NCI-H2196 (cell line): ENCODE results near the gene TMCC1.
"Not testable (repeated sequence)": the region's sequence is repeated elsewhere in the genome, so short reads cannot be mapped to it uniquely, and the experiment has no call there.

Experiments used
- DNase-seq: peaks from one replicate; lab custom pipeline; 2025; ENCODE audit not compliant: unreplicated experiment; lab: John Stamatoyannopoulos, UW

TMCC1 gene

DNA sequence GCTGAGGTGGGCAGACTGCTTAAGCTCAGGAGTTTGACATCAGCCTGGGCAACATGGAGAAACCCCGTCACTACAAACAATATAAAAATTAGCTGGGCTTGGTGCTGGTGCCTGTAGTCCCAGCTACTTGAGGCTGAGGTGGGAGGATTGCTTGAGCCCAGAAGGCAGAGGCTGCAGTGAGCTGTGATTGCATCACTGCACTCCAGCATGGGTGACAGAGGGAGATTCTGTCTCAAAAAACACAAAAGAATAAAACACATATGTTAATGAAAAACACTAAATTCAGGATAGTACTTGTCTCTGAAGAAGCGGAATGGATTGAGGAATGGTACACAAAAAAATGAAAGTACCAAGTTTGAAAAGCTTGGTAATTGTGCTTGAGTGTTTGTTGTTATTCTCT lies 159.1 kb downstream of the TMCC1 start:
- no peak for DNase-seq

DNA sequence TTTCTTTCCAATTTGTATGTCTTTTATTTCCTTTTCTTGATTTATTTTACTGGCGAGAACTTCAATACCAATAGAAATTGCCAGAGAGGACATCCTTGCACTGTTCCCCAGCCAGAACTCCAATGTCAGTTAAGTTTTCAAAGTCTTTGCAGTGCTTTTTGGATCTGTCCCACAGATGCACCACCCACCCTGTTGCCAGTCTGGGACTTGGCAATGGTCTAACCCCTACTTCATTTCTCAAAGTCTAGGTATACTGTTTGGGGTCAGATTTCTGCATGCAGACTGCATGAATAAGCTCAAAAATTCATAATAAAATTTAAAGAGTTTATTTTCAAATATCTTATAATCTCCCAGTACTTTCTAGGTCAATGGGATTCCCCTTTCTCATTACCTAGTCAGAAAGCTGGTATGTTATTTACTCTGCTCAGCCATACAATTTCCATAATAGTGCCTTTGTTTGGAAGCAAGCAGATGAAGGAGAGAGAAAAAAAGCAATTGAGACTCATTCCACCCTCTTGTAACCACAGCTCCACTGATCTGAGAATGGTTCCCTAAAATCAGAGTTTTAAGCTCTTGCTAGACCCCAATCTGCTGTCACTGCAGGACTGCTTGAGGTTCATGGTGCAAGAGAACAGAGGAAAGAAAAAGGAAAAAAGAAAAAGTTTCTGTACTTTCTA lies 161.2 kb downstream of the TMCC1 start:
- no peak for DNase-seq

DNA sequence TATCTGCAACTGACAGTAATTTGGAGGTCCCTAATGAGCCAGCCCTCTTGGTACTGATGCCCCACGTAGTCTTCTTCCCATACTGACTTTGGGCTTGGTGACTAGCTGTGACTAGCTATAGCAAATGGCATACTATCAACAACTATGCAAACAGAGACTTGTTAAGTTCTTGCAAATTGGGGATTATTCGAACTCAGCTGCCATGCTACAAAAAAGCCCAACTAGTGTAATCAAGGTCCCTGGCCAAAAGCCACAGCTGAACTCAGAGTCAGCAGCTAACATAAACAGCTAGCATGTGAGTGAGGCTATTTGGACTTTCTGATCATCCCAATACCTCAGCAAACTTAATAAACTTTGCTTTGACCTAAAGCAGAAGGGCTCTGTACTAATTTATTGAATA lies 165.8 kb downstream of the TMCC1 start:
- no peak for DNase-seq

DNA sequence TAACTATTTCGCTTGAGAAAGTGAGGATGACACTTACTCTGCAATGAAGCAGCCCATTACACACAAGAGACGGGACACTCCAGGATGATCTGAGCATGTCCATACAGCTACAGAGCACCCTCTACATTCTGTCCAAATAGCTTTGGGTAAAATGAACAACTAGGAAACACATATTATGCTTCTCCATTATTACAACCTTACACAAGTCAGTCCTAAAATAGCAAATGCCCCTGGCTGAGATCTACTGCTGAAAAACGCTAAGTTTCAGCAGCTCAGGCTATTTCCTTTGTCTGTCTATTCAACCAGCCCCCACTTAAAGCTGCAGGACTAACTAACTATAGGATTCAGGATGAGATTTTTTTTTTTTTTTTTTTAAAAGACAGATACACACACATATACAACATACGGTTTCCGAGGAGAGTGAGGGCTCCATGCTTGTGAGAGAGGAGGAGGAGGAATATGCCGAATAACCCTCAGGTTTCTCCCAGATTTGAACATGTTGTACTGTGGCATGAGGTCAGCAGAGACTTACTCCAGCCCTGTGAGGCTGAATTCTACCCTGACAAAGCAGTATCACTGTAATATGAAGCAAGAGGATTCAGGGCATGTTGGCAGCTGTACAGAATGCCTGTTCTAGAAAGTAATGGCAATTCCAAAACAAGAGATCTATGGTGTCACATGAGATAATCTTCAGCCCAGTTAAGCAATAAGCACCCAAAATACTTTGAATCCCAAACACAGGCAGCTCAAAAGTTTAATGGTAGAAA lies 169.8 kb downstream of the TMCC1 start:
- DNase-seq: peak; percentile 51

DNA sequence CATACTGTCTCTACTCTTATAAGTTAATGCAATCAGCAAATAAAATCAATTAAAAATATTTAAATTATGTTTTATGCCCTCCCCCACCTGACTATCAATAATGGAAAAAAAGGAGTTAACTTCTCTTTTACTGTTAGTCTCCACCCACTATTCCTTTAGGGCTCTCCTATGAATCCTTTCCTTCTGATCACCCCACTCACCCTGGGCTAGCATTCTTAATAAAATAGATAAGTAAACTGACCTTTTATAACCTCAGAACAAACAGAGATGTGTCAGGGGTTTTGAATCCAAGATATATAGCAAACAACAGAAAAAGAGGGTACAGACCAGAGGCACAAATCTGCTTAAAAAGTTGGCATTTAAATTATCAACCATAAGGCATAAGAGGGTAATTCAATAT lies 171.0 kb downstream of the TMCC1 start:
- no peak for DNase-seq

DNA sequence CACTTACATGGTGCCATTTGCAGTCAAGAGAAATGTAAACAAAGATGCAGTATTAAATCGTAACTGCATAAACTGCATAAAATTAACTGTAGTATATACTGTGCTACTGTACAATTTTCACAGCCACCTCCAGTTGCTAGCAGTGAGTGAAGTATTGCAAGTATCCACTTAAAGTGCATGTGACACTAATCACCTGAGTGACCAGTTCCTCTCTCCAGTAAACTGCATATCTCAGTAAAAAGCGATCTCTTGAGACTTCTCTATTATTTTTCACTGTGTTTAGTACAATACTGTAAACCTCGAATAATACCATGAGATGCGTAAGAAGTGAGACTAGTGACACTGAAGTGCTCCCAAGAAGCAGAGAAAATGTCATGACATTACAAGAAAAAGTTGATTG lies 175.3 kb downstream of the TMCC1 start:
- DNase-seq: no peak

DNA sequence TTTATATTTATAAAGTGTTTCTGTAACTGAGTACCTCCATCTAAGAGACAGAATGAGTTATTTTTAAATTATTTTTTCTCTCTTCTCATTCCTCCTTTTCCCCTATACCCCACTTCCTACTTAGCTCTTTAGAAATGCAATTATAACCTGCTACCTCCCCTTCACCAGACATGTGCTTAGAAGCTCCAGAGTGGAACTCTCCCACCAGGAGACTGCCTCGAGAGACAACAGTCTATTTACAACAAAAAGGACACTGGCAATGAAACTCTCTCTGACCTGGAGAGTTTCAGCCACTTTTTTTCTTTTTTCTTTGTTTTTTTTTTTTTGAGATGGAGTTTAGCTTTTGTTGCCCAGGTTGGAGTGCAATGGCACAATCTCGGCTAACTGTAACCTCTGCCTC lies 177.7 kb downstream of the TMCC1 start:
- no peak for DNase-seq

DNA sequence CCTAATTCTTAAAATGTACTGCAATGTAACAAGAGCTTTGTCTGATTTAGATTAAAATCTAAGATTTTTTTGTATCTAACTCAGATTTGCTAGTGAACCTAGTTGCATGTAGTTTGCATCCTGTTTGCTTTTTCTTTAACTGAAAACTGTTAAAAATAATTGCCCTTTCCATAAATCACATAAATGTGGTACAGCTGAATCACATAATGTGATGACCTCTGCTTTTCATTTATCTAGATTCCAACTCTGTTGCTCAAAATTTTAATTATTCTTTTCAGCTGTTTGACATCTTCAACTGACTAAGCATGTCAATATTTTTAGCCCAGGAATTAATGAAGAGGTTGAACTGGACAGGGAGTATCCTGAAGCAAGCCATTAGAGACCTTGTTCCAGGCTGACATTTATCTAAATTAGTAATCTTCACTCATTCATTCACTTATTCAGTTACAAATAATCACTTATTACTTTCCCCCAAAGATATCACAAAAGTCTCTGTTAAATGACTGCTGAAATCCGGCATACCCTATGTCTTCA lies 185.1 kb downstream of the TMCC1 start:
- DNase-seq: no peak

DNA sequence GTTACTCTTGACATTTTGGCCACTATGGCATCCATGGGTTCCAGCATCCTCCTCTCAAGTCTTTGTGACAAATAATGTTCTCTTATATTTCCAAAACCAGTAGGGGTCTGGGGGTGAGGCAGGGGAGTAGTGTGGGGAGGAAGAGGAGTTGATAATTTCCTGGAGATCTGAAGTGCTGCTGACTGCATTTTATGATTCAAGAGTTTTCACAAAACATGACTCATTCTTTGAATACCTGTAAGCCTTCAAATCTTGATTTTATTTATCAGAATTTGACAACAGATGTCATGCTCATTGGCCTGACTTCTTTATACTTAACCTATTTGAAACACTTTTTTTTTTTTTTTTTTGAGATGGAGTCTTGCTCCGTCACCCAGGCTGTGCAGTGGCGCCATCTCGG lies 188.2 kb downstream of the TMCC1 start:
- DNase-seq: no peak

DNA sequence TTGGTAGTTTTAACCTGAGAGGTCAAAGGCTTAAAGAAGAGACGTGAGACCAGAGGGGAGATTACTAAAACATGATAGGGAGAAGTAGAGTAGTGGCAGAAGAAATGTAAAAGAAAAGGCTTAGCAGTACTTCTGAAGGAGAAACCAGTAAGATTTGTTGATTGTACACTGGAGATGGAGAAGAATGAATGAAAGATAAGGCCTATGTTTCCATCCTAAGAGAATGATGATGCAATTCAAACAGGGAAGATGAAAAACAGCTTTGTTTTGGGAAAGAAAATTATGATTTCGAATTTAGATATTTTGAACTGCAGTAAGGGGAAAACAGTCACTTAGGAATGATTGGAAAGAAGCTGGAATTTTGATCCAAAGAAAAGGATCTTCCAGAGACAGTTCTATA lies 189.6 kb downstream of the TMCC1 start:
- DNase-seq: no peak

DNA sequence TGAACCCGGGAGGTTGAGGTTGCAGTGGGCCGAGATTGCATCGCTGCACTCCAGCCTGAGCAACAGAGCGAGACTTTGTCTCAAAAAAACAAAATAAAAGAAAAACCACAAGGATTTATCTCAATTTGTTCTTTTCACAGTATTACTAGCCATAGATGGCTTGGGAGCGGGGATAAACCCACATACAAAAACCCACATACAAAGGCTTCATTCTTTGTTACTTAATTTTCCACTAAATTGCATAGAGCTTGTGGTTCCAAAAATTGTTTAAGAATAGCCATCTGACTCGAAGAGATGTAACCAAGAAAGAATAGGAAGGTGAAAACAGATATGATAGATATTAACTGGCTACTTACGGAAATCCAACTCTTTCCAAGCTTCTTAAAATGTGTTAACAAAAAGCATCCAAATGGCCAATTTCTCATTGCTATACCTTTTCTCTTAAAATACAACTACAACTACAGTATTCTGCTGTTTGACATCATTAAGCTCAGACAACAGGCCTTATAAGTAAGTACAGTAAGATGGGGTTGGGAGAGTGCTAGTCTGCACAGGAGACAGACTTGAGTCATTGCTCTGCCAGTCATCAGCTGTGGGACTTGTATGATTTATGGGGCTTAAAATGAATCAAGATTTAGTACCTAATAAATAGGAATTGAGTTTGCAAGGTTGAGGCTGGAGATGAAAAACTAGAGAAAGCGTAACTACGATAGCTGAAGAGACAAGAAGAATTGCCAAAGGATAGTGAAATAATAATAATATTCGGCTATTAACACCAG lies 190.4 kb downstream of the TMCC1 start:
- DNase-seq: no peak

DNA sequence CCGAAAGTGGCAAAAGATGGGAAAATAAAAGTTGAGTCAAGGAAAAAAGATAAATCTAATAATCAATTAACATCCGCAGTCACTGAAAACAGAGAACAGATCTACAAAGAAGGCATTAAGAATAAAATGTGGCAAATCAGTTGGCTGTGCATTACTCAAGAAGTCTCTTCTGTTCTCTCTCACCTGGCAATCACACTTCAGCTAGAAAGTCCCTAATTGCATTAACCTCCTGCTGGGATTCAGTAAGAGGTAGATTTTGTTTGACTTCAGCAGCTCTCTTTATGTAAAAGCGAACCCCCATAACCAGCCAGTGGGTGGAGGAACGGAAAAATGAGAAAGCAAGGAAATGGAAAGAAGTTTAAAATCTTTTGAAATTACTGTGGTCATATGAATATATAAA lies 192.3 kb downstream of the TMCC1 start:
- DNase-seq: no peak

DNA sequence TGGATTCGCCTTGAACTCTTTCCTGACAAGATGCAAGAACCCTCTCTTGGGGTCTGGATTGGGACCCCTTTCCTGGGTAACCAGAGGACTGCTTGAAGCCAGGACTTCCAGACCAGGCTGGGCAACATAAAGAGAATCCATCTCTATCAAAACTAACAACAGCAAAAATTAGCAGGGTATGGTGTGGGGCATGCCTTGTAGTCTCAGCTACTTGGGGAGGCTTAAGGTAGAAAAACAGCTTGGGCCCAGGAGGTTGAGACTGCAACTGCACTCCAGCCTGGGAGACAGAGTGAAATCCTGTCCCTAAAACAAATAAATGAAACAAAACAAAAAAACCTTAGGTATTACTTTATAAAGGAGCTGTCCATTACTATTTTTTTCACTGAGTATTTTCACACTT lies 193.9 kb downstream of the TMCC1 start:
- no peak for DNase-seq

DNA sequence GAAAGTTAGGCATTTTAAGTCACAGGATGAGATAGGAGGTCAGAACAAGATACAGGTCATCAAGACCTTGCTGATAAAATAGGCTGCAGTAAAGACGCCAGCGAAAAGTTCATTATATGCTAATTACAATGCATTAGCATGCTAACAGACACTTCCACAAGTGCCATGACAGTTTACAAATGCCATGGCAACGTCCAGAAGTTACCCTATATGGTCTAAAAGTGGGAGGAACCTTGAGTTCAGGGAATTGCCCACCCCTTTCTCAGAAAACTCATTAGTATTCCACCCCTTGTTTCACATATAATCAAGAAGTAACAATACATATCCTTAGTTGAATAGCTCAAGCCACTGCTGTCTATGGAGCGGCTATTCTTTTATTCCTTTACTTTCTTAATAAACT lies 194.3 kb downstream of the TMCC1 start:
- DNase-seq: no peak

DNA sequence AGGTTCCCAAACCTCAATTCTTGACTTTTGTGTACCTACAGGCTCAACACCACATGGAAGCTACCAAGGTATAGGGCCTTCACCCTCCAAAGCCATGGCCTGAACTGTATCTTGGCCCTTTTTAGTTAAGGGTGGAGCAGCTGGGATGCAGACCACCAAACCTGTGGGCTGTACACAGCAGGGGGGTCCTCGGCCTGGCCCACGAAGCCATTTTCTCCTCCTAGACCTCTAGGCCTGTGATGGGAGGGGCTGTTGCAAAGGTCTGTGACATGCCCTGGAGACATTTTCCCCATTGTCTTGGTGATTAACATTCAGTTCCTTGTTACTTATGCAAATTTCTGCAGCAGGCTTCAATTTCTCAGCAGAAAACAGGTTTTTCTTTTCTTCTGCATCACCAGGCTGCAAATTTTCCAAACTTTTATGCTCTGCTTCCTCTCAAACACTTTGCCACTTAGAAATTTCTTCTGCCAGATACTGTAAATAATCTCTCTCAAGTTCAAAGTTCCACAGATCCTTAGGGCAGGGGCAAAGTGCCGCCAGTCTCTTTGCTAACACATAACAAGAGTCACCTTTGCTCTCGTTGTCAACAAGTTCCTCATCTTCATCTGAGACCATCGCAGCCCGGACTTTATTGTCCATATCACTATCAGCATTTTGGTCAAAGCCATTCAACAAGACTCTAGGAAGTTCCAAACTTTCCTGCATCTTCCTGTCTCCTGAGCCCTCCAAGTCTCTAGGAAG lies 196.1 kb downstream of the TMCC1 start:
- DNase-seq: no peak

DNA sequence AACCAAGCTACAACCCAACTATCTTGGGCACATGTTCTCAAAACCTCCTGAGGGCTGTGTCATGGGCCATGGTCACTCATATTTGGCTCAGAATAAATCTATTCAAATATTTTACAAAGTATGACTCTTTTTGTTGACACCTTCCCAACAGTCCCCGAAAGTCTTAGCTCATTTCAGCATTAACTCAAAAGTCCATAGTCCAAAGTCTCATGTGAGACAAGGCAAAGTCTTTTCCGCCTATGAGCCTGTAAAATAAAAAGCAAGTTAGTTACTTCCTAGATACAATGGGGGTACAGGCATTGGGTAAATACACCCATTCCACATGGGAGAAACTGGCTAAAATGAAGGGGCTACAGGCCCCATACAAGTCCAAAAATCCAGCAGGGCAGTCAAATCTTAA lies 197.1 kb downstream of the TMCC1 start:
- DNase-seq: not testable (repeated sequence)

DNA sequence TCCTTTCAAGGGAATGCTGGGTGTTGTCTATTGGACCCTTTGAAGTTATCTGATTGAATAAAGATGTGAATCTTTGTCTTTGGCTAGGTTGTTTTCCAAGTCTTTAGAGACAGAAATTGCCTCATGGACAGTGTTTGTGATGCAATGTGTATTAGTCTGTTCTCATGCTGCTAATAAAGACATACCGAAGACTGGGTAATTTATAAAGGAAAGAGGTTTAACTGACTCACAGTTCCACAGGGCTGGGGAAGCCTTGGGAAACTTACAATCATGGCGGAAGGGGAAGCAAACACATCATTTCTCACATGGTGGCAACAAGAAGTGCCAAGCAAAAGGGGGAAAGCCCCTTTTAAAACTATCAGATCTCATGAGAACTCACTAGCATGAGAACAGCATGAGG lies 198.3 kb downstream of the TMCC1 start:
- DNase-seq: no peak

DNA sequence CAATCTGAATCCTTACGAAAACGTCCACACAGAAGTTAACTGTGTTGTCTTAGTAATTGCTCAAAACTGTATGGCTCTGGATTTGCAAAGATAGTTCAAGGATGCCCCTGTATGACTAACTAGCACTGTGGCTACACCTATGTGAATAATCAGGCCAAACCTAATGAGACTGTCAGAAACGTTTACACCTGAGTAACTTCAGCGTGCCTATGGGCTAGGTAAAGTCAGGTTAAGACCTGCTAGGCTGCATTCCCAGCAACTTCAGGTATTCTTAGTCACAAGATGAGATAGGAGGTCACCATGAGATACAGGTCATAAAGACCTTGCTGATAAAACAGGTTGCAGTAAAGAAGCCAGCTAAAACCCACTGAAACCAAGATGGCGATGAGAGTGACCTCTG lies 199.3 kb downstream of the TMCC1 start:
- DNase-seq: no peak

DNA sequence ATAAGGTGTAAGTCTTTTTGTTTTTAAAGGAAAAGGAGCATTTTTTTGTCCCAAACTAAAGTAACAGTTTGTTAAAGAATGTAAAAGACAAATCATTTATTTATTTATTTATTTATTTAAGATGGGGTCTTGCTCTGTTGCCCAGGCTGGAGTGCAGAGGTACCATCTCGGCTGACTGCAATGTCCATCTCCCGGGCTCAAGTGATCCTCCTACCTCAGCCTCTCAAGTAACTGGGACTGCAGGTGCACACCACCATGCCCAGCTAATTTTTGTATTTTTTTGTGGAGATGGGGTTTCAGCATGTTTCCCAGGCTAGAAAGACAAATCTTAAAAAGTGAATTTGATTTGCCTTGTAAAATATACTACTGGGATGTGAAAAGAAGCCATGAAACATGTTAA lies 200.8 kb downstream of the TMCC1 start:
- DNase-seq: no peak

DNA sequence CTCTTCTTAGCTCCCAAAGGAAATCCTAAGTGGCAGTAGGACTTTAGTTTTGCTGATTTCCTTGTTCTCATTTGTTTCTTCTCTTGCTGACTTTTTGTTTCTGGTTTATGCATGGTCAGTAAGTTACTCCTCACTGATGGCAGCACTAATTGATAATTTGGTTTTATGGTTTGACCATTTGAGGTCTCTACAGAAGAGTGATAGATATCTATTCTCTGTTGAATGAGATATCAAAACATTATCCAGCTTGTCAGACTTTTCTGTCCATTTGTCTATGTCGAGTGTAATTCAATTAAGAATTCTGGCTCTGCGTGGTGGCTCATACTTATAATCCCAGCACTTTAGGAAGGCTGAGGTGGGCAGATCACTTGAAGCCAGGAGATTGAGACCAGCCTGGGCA lies 202.5 kb downstream of the TMCC1 start:
- DNase-seq: no peak

DNA sequence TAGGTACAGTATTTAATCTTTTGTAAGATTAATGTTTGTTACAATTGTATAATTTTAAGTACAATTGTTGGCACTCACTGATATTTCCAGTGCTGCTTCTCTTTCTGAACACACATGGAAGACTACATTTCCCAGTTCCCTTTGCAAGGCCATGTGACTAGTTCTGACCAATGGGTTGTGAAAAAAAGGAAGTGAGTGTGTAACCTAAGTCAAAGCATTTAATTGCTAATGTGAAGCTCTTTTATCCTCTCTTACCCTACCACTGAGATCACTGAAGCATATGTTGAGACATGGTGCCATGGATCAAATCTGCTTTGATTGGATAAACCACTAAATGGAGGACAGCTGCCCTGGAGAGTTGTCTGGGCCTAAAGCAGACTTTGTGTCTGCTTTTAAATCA lies 203.1 kb downstream of the TMCC1 start:
- DNase-seq: peak; percentile 79
